NCI-H748 (cell line): ENCODE results near the gene KRT10.
A peak's percentile ranks its signal among the peaks of the same experiment; 100 is the strongest.

Experiments
- DNase-seq: peaks from one replicate; lab custom pipeline; 2025; ENCODE audit not compliant: unreplicated experiment; lab: John Stamatoyannopoulos, UW

KRT10 gene

DNA sequence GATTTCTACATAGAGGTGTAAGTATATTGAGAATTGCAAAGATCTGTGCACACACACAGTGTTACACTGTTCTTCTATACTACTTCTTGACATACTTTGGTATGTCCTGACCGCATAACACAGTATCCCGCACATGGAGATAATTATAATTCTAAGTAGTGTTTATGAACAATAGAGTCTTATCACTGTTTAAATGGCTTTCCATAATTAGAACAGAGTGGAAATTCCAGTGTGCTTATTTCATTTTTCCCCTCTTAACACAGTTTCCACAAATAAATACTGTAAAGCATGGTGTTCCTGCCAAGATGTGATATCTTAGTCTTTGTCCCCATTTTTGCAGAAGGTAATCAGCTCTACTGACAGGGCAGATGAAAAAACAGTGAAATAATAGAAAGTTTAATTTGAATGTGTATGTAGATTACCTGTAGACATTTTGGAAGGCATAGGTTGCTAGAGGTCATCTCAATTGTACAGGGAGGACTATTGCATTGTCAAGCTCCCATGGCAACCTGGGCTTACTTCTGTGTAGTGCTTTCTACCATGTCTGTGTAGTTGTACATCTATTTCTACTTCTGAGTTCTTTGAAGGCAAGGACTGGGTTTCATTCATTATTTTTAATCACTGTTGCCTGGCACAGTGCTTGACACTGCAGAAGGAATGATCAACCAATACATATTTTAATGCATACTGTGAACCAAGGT is 12.5 kb downstream of the KRT10 start:
- DNase-seq: no peak

DNA sequence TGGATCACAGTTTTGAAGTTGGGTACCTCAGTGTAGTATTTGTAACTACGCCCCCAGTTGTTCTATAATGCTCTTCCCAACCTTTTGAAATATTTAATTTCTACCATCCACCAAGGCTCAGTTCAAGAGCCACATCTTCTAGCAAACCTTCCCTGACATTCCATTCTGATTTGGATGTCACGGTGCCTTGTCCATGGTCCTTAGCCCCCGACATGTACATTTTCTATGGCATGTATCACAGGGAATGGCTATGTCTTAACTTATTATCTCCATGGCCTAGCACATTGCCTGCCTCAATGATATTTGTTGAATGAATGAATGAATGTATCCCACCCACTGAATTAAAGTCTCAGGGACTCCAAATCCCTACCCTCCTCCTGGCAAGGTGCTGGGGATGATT is 16.3 kb downstream of the KRT10 start:
- no peak for DNase-seq

- peak; percentile 84 for DNase-seq
Measured at GRCh38 chr17:40803617-40804082, 18.8 kb downstream of the KRT10 start.

- no peak for DNase-seq
Measured at GRCh38 chr17:40801157-40801556, 21.3 kb downstream of the KRT10 start.

- DNase-seq: no peak
Measured at GRCh38 chr17:40800381-40800780, 22.0 kb downstream of the KRT10 start.

- no peak for DNase-seq
Measured at GRCh38 chr17:40799859-40800258, 22.6 kb downstream of the KRT10 start, which contains the start of gene KRT28. Gene KRT28 (minus strand): TSS chr17:40799959. CDS start chr17:40799893, 66 bp downstream.

DNA sequence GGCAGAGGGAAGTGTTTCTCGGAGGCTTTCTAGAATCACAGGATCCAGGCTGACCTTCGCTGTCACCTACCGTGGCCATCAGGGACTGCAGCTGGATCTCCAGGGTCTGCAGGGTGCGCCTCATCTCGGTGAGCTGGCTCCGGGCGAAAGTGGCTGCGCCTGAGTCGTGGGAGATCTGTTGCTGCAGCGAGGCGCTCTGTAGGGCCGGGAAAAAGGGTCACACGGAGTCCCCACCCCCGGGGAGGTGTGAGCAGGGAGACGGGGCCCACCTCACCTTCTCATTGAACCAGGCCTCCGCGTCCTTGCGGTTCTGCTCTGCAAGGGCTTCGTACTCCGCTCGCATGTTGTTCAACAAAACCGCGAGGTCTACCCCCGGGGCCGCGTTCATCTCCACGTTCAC is 25.6 kb downstream of the KRT10 start:
- DNase-seq: no peak

GRCh38 chr17:40795019-40795667 is 27.3 kb downstream of the KRT10 start:
- no peak for DNase-seq

DNA sequence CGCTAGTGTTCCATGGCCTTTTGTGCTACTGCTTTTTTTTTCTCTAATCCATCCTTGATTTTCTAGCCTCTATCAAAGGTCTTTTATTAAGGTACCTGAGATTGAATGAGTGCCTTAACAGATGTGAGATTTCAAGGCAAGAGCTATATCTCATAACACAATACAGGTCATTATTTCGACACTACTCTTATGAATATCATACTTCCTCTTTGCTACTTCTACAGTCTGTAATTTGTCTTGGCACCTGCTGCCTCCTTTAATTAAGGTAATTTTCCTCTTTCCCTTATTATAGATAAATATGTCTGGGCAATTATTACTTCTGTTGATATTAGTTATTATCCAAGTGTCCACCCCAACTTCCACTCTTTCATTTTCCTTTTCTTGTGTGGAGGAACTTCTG is 27.9 kb downstream of the KRT10 start:
- DNase-seq: no peak

- DNase-seq: no peak
Measured at GRCh38 chr17:40793832-40794231, 28.6 kb downstream of the KRT10 start.

GRCh38 chr17:40791787-40792436 is 30.5 kb downstream of the KRT10 start:
- DNase-seq: peak; percentile 44

DNA sequence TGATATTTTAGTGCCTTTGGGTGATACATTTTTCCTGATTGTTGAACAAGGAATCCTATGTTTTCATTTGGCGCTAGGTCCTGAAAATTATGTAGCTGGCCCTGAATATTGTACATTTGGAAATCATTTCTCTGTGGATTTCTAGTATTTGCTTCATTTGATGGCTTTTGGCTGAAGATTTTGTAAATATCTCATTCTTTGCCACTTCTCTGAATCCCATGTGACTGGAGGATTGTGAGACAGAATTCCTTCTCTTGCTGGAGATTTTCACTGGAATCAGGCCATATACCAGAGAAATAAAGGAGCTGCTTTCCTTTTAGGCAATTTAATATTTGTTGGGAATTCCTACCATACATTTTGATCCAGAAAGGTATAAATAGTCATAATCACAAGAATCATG is 31.3 kb downstream of the KRT10 start:
- no peak for DNase-seq

DNA sequence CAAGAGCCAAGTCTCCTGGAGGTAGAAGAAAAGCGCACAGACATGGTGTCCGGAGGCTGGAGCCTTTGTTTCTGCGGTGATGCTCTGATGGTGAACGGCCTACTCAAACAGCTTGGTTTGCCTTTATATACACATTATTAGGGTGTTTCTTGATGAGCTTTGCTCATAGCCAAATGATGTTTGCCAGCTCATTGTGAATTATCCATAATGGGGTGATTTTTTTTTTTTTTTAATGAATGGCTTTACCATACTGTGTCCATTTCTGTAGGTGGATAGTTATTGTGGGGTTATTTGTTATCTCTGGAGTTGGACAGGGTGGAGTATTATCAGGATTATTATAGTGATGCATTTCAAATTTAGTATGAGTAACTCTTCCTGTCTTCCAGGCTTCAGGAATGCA is 40.0 kb downstream of the KRT10 start, which contains the start of gene KRT27:
Gene KRT27, minus strand, starts transcription at position 101 of the 400 bp plus-strand sequence. Its CDS starts 57 bp downstream, at position 44.
- no peak for DNase-seq

DNA sequence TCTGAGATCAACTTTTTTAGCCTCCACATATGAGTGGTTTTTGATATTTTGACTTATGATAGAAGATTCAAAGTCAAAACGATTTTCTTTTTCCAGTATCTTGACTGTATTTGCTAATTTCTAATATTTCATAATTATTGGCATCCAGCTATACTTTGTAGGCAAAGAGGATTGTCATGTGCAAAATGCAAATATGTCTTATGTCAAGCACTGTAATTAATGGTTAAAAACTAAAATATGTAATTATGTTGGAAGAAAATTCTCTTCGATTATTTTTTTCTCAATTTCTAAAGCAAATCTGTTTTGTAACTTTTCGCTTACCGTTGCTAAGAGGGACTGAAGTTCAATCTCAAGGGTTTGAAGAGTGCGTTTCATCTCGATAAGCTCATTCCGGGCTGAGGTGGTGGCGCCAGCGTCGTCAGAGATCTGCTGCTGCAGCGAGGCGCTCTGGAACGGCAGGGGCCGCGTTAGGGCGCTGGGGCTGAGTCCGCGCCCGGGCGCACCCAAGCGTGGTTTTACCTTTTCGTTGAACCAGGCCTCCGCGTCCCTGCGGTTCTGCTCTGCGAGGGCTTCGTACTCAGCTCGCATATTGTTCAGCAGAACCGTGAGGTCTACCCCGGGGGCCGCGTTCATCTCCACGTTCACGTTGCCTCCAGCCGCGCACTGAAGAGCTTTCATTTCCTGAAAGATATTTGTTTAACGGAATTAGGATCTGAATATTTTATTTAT is 43.1 kb downstream of the KRT10 start:
- peak; percentile 71 for DNase-seq

DNA sequence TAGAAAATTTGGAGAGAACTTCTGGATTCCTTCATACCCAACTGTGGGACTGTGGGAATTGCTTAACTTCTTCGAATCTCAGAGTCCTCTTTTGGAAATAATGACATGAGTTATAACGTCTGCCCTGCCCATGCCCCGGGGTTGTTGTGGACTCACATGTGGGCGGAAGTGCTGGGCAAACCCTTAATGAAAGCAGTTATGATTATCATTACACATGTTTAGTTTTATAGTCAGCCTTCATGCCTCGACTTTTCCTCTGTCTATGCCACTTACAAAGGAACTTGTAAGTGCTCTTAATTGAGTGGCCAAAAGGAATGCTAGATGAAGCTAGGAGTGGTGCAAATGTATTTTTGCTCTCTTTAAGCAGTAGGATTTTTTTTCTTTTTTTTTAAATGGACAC is 44.0 kb downstream of the KRT10 start:
- no peak for DNase-seq

DNA sequence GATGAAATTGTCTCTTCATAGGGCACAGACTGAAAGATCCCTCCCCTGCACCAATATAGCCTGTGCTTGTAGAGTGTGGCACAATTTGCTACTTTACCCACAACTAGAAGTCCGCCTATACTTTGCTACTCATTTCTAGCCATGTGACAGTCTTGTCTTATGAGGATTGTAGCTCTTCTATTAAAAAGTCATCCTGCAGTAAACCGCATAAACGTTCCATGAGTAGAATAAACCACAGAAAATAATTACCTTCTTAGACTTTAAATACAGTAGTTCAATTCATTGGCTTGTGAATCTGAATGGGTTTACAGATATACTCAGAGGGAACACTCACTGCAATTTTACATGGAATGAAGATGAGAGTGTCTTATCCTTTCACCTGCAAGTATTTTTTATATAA is 44.4 kb downstream of the KRT10 start:
- no peak for DNase-seq

DNA sequence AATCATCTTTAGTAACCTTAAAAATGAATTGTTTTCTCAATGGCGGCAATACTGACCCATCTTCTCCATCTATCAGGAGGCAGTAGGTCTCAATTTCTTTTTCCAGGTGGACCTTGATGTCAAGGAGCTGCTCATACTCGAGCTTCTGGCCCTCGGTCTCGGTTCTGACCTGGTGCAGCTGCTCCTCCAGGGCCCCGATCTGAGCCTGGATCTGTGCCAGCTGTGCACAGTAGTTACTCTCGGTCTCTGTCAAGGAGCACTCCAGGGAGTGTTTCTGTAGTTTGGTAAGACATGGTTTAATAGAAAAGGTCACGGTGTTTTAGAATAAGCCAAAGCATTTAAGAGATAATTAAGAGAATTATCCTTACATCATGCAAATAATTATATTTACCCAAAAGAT is 45.0 kb downstream of the KRT10 start:
- peak; percentile 64 for DNase-seq

DNA sequence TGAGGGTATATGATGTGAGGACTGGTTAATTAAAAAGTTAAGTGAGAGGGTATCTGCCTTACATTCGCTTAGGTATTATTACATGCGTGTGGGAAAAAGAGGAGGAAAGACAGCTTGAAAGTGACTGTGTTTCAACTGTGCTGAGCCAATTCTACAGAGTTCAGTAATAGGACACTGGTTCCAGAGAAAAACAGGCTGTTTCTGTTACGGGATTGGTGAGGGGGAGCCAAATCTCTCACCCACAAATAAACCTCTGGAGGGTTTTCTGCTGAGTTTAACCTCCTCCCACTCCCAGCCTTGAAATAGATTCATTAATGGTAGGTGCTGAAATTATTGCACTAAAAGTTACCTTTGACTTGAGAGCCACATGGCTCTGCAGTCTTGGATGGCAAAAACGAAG is 46.5 kb downstream of the KRT10 start:
- no peak for DNase-seq

GRCh38 chr17:40772101-40772500 is 50.3 kb downstream of the KRT10 start, which contains the start of gene KRT26:
Gene KRT26 (minus strand): TSS chr17:40772201. CDS start chr17:40772113, 88 bp downstream.
- DNase-seq: no peak
